Smooth muscle cell (in vitro differentiated cells): ENCODE results near the gene POLD2. TPM values are rescaled to one million over a fixed set of nuclear protein-coding genes. Genes with fewer than 3 reads are reported as not detected.
A peak's percentile ranks its signal among the peaks of the same experiment; 100 is the strongest.

Experiments used
- DNase-seq: peaks from one replicate; lab custom pipeline; 2025; ENCODE audit not compliant: unreplicated experiment; lab: John Stamatoyannopoulos, UW
- H2AFZ ChIP-seq: fragments of 200-600 bp; sonication (generic); 2 replicates; pipeline ENCODE4 v1.6.0; 2016; ENCODE audit warnings: antibody characterized with exemption, low read depth, mild to moderate bottlenecking
- H3F3A ChIP-seq: fragments of 200-600 bp; sonication (generic); 2 replicates; pipeline ENCODE4 v1.6.0; 2017; ENCODE audit warnings: antibody characterized with exemption, low read depth
- H3K27ac ChIP-seq: fragments of 200-600 bp; sonication (generic); 2 replicates; pipeline ENCODE4 v1.5.1; 2016; ENCODE audit warnings: low read depth, mild to moderate bottlenecking
- H3K27me3 ChIP-seq: fragments of 200-600 bp; sonication (generic); 2 replicates; pipeline ENCODE4 v1.6.1; 2016; ENCODE audit warnings: low read depth, mild to moderate bottlenecking
- H3K36me3 ChIP-seq: fragments of 200-600 bp; sonication (generic); 2 replicates; pipeline ENCODE4 v1.5.1; 2016; ENCODE audit warnings: low read depth
- H3K4me1 ChIP-seq: fragments of 200-600 bp; sonication (generic); 2 replicates; pipeline ENCODE4 v1.5.1; 2016; ENCODE audit warnings: low read depth
- H3K4me2 ChIP-seq: fragments of 200-600 bp; sonication (generic); 2 replicates; pipeline ENCODE4 v1.6.0; 2016; ENCODE audit warnings: mild to moderate bottlenecking
- H3K4me3 ChIP-seq: fragments of 200-600 bp; sonication (generic); 2 replicates; pipeline ENCODE4 v1.5.1; 2016; ENCODE audit warnings: mild to moderate bottlenecking
- H3K79me2 ChIP-seq: fragments of 200-600 bp; sonication (generic); 2 replicates; pipeline ENCODE4 v1.6.0; 2016; ENCODE audit warnings: low read depth, mild to moderate bottlenecking
- H3K9ac ChIP-seq: fragments of 200-600 bp; sonication (generic); 2 replicates; pipeline ENCODE4 v1.6.0; 2016; ENCODE audit warnings: low read depth
- H3K9me3 ChIP-seq: fragments of 200-600 bp; sonication (generic); replicated peaks from 2 replicates; pipeline ENCODE4 v1.5.1; 2016; ENCODE audit warnings: low read depth
- H4K20me1 ChIP-seq: fragments of 200-600 bp; sonication (generic); 2 replicates; pipeline ENCODE4 v1.6.0; 2016; ENCODE audit warnings: low read depth
- WGBS: methylation state at CpG from one replicate; pipeline ENCODE4 v1.1.7; 2016; ENCODE audit warnings: low lambda C conversion rate; 5-methylcytosine and 5-hydroxymethylcytosine counted together
- polyA plus RNA-seq: library from polyadenylated mRNA; unstranded; fragments of >200 nt; fragmentation: Nextera tagmentation; extraction: Ambion mirVana; gene quantifications from 2 replicates; pipeline ENCODE4 v1.2.1, GENCODE V29; 2016
- total RNA-seq: library from RNA; depleted of rRNA; stranded (reverse); fragments of >200 nt; gene quantifications from 2 replicates; pipeline ENCODE4 v1.2.3, GENCODE V29; 2014
- TF ChIP-seq, protein P1 (sequence below): fragments of 200-600 bp; sonication (generic); IDR thresholded peaks from 2 replicates; pipeline ENCODE4 v1.5.1; 2017; ENCODE audit warnings: borderline replicate concordance, mild to moderate bottlenecking, antibody characterized with exemption; ENCODE audit not compliant: insufficient read depth, poor library complexity, severe bottlenecking

POLD2 gene
- total and polyA plus RNA-seq, 2 experiments from 2014 or later, result 45.5 to 151 TPM

DNA sequence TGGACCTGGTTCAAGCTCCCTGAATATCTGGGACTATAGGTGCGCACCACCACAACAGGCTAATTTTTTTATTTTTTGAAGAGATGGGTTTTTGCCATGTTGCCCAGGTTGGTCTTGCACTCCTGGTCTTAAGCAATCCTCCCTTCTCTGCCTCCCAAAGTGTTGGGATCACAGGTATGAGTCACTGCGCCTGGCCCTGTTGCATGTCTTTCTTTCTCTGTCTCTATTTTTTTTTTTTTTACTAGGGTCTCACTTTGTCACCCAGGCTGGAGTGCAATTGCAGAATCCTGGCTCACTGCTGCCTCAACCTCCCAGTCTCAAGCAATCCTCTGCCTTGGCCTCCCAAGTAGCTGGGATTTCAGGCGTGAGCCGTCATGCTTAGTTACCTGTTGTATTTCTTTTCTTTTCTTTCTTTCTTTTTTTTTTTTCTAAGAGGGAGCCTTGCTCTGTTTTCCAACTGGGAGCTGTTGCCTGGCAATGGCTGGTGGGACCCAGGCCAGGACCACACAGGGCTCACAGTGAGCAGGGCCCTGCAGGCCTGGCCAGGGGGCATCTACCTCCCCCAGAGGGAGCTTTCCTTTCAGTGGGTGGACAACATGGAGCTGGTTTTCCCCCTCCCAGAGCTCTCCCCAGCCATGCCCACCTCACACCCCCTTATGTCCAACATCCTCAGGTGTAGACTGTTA, 11.7 kb upstream of the POLD2 start:
- Histone ChIP-seq H3K9ac (no peak overlapping the region), H3K27me3 (no peaks in the 10 kb centered on the region), H3K4me1 (no peaks in the 10 kb centered on the region), H2AFZ (no peak overlapping the region), H3K27ac (no peak overlapping the region), H3F3A (no peaks in the 10 kb centered on the region), H3K9me3 (no peaks in the 10 kb centered on the region), H3K4me2 (no peak overlapping the region), H4K20me1 (no peaks in the 10 kb centered on the region), H3K36me3 (no peaks in the 10 kb centered on the region), H3K4me3 (no peak overlapping the region), H3K79me2 (no peaks in the 10 kb centered on the region)
- TF ChIP-seq, protein P1, sequence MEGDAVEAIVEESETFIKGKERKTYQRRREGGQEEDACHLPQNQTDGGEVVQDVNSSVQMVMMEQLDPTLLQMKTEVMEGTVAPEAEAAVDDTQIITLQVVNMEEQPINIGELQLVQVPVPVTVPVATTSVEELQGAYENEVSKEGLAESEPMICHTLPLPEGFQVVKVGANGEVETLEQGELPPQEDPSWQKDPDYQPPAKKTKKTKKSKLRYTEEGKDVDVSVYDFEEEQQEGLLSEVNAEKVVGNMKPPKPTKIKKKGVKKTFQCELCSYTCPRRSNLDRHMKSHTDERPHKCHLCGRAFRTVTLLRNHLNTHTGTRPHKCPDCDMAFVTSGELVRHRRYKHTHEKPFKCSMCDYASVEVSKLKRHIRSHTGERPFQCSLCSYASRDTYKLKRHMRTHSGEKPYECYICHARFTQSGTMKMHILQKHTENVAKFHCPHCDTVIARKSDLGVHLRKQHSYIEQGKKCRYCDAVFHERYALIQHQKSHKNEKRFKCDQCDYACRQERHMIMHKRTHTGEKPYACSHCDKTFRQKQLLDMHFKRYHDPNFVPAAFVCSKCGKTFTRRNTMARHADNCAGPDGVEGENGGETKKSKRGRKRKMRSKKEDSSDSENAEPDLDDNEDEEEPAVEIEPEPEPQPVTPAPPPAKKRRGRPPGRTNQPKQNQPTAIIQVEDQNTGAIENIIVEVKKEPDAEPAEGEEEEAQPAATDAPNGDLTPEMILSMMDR, result no peak
- DNase-seq, result no peak
- 94% methylated on average over 4 of the region's 4 CpGs for WGBS

DNA sequence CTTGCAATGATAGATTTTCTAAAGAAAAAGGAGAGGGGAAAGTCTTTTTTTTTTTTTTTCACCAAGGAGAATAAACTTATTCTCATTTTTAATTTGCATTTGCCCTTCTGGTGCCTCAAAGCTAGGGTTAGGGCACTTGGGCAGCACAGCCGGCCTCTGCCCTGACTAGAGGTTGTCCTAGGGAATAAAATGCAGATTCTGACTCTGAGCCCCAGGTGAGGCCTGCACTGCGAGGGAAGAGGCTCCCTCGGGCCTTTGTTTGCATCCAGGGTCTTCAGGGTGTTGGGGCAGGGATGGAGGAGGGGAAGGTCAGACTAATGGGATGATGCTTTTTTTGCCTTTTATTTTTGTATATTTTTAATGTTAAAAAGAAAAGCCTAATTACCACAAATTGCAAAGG, 9.9 kb upstream of the POLD2 start:
- TF ChIP-seq, protein P1, result no peak
- Histone ChIP-seq H3K27ac (no peak overlapping the region), H3K36me3 (no peaks in the 10 kb centered on the region), H3K9ac (no peak overlapping the region), H4K20me1 (no peaks in the 10 kb centered on the region), H3K79me2 (no peaks in the 10 kb centered on the region), H2AFZ (no peak overlapping the region), H3K9me3 (no peaks in the 10 kb centered on the region), H3K27me3 (no peaks in the 10 kb centered on the region), H3K4me1 (no peaks in the 10 kb centered on the region), H3K4me2 (peak overlapping the region; percentile 45), H3K4me3 (no peak overlapping the region), H3F3A (no peaks in the 10 kb centered on the region)
- 46% methylated on average over 3 of the region's 3 CpGs for WGBS
- DNase-seq, result no peak

DNA sequence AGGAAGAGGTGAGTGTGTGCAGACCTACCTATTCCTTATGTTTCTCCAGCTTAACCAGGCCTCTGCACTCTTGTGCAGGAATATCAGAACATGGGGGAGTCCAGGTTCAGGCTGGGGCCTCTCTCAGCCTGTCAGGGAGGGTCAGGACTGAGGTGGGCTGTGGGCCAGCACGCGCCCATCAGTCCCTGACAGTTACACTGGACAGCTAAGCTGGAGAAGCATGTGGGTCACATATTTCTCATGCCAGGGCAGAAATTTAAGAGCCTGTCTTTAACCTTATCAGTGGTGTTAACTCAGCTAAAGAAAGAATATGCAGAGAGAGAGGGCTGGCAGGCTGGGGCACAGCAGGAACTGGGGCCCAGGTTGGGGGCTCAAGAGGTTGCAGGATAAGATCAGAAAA, 8.7 kb upstream of the POLD2 start:
- no peak for DNase-seq

More for the DNA sequence above, 8.7 kb upstream of the POLD2 start:
- no peaks in the 10 kb centered on the region for H3K36me3 ChIP-seq
- H3K9ac ChIP-seq, result no peak overlapping the region
- H3K9me3 ChIP-seq, result peaks cover 8% of the 10 kb centered on the region
- TF ChIP-seq, protein P1, result no peak
- no peaks in the 10 kb centered on the region for H3K27me3 ChIP-seq
- WGBS, result 16% methylated on average over 2 of the region's 2 CpGs
- no peaks in the 10 kb centered on the region for H4K20me1 ChIP-seq
- H3K79me2 ChIP-seq, result no peaks in the 10 kb centered on the region
- no peak overlapping the region for H3K4me3 ChIP-seq
- no peaks in the 10 kb centered on the region for H3F3A ChIP-seq
- no peak overlapping the region for H3K27ac ChIP-seq
- H3K4me1 ChIP-seq, result no peaks in the 10 kb centered on the region
- peak overlapping the region; percentile 45 for H3K4me2 ChIP-seq
- no peak overlapping the region for H2AFZ ChIP-seq
